Keratinocyte (primary cell): ENCODE results near the gene TNNT1. TPM values are rescaled to one million over a fixed set of nuclear protein-coding genes. Genes with fewer than 3 reads are reported as not detected.

ENCODE experiments used
- DNase-seq: peaks from one replicate; pipeline ENCODE4 v3.0.0-alpha.2; 2011; ENCODE audit warnings: low read depth, missing footprints, low spot score
- FAIRE-seq: peaks from 2 replicates; lab custom pipeline; 2011; peaks lifted over from hg19 to GRCh38; lab: Jason Lieb, UNC
- H2AFZ ChIP-seq: 2 replicates; pipeline ENCODE4 v1.6.0; 2012; ENCODE audit warnings: low read length, control low read depth, inconsistent platforms; ENCODE audit not compliant: control insufficient read depth
- H3K27ac ChIP-seq: 2 replicates; pipeline ENCODE4 v1.5.1; 2011; ENCODE audit warnings: low read length; ENCODE audit not compliant: control insufficient read depth, insufficient read depth
- H3K27me3 ChIP-seq: 3 replicates; pipeline ENCODE4 v1.6.0; 2011; ENCODE audit warnings: low read length; ENCODE audit not compliant: control insufficient read depth, insufficient read depth; ENCODE audit errors: extremely low read depth
- H3K36me3 ChIP-seq, 2 experiments: 2 replicates in 1 of 2; 3 replicates in 1 of 2; pipeline ENCODE4 v1.5.1; 2011; ENCODE audit warnings: low read length in 2 of 2, mild to moderate bottlenecking in 1 of 2; ENCODE audit not compliant: control insufficient read depth in 2 of 2, insufficient read depth in 2 of 2; ENCODE audit errors: extremely low read depth in 1 of 2
- H3K4me1 ChIP-seq: 3 replicates; pipeline ENCODE4 v1.5.1; 2011; ENCODE audit warnings: low read length; ENCODE audit not compliant: control insufficient read depth, insufficient read depth; ENCODE audit errors: extremely low read depth
- H3K4me2 ChIP-seq: 3 replicates; pipeline ENCODE4 v1.6.0; 2011; ENCODE audit warnings: low read depth, low read length; ENCODE audit not compliant: control insufficient read depth, insufficient read depth; ENCODE audit errors: extremely low read depth
- H3K4me3 ChIP-seq, 3 experiments: fragments of 200-600 bp in 1 of 3; sonication (generic) in 1 of 3; 2 replicates in 2 of 3; 3 replicates in 1 of 3; pipeline ENCODE4 v1.5.1; 2011 to 2016; ENCODE audit warnings: low read length in 3 of 3, mild to moderate bottlenecking in 3 of 3, control low read depth in 2 of 3, inconsistent platforms in 1 of 3, low read depth in 1 of 3, mixed read lengths in 1 of 3, mixed run types in 1 of 3, moderate library complexity in 1 of 3; ENCODE audit not compliant: control insufficient read depth in 2 of 3, insufficient read depth in 2 of 3; ENCODE audit errors: extremely low read depth in 1 of 3
- H3K79me2 ChIP-seq: 2 replicates; pipeline ENCODE4 v1.6.0; 2012; ENCODE audit warnings: low read length; ENCODE audit not compliant: control insufficient read depth, insufficient read depth
- H3K9ac ChIP-seq: 3 replicates; pipeline ENCODE4 v1.6.0; 2011; ENCODE audit warnings: low read length; ENCODE audit not compliant: control insufficient read depth, insufficient read depth; ENCODE audit errors: extremely low read depth
- H3K9me1 ChIP-seq: 3 replicates; pipeline ENCODE4 v1.6.0; 2011; ENCODE audit warnings: low read length; ENCODE audit not compliant: control insufficient read depth, insufficient read depth; ENCODE audit errors: extremely low read depth
- H3K9me3 ChIP-seq: 2 replicates; pipeline ENCODE4 v1.5.1; 2012; ENCODE audit warnings: low read depth, low read length; ENCODE audit not compliant: control insufficient read depth
- H4K20me1 ChIP-seq: 3 replicates; pipeline ENCODE4 v1.6.0; 2011; ENCODE audit warnings: low read length; ENCODE audit not compliant: control insufficient read depth, insufficient read depth; ENCODE audit errors: extremely low read depth
- EZH2 ChIP-seq: IDR thresholded peaks from one replicate; pipeline ENCODE4 v1.6.1; 2012; ENCODE audit warnings: inconsistent platforms, mild to moderate bottlenecking, low read length, moderate library complexity
- dilution Hi-C: fragments of 300-500 bp; cut with MboI; formaldehyde crosslinking; loops from one replicate; pipeline ENCODE4 v1.7.0; 2020; ENCODE audit warnings: low sequenced_read_pairs; ENCODE audit not compliant: extremely low pct_ligation_motif_present
- polyA plus RNA-seq, 5 experiments: library from polyadenylated mRNA; depleted of rRNA in 3 of 5; stranded (reverse) in 3 of 5; stranded (forward) in 1 of 5; unstranded in 1 of 5; fragments of >200 nt; gene quantifications; 1 replicate in 1 of 5; 2 replicates in 3 of 5; 3 replicates in 1 of 5; pipeline versions ENCODE4 v1.2.1 to v1.2.3, GENCODE V29; 2011 to 2012; ENCODE audit warnings: missing spikeins in 2 of 5, low read depth in 1 of 5, low replicate concordance in 1 of 5
- TF ChIP-seq, protein P1 (sequence below), 3 experiments: IDR thresholded peaks in 1 of 3; conservative IDR thresholded peaks in 1 of 3; optimal IDR thresholded peaks in 1 of 3; 2 replicates in 2 of 3; 3 replicates in 1 of 3; pipeline versions ENCODE3 to v1.5.1; 2011; ENCODE audit warnings: low read length in 3 of 3, mild to moderate bottlenecking in 3 of 3, moderate library complexity in 2 of 3, control low read depth in 1 of 3, inconsistent platforms in 1 of 3; ENCODE audit not compliant: insufficient read depth in 2 of 3; ENCODE audit errors: extremely low read depth in 1 of 3

Gene TNNT1
- polyA plus RNA-seq, 1 donor (not counting 4 experiments of a cell fraction or from before 2014, with no cell fraction given) = 99.6 TPM

GRCh38 chr19:55141696-55142095 is 7.3 kb downstream of the TNNT1 start:
- Histone ChIP-seq H3K4me3 (no peak overlapping the region), H3K9me1 (no peaks in the 10 kb centered on the region), H3K9ac (no peak overlapping the region), H3K27ac (no peak overlapping the region), H4K20me1 (no peaks in the 10 kb centered on the region), H3K4me1 (peaks cover 2% of the 10 kb centered on the region), H3K9me3 (no peaks in the 10 kb centered on the region), H3K4me2 (no peak overlapping the region), H3K79me2 (no peaks in the 10 kb centered on the region), H3K36me3 (no peaks in the 10 kb centered on the region), H2AFZ (no peak overlapping the region), H3K27me3 (no peaks in the 10 kb centered on the region)
- dilution Hi-C loops = no loop called here
- DNase-seq (no peak), FAIRE-seq (no peak)
- TF ChIP-seq, protein P1, sequence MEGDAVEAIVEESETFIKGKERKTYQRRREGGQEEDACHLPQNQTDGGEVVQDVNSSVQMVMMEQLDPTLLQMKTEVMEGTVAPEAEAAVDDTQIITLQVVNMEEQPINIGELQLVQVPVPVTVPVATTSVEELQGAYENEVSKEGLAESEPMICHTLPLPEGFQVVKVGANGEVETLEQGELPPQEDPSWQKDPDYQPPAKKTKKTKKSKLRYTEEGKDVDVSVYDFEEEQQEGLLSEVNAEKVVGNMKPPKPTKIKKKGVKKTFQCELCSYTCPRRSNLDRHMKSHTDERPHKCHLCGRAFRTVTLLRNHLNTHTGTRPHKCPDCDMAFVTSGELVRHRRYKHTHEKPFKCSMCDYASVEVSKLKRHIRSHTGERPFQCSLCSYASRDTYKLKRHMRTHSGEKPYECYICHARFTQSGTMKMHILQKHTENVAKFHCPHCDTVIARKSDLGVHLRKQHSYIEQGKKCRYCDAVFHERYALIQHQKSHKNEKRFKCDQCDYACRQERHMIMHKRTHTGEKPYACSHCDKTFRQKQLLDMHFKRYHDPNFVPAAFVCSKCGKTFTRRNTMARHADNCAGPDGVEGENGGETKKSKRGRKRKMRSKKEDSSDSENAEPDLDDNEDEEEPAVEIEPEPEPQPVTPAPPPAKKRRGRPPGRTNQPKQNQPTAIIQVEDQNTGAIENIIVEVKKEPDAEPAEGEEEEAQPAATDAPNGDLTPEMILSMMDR (optimal IDR thresholded peaks at IDR 0.05 in 1 of 3, IDR thresholded peaks at IDR 0.05 in 1 of 3, conservative IDR thresholded peaks at IDR 0.05 in 1 of 3; ENCODE audit: extremely low read depth in 1 of 3, insufficient read depth in 2 of 3, low read length in 3 of 3) = no peak
- TF ChIP-seq EZH2 = no peak

DNA sequence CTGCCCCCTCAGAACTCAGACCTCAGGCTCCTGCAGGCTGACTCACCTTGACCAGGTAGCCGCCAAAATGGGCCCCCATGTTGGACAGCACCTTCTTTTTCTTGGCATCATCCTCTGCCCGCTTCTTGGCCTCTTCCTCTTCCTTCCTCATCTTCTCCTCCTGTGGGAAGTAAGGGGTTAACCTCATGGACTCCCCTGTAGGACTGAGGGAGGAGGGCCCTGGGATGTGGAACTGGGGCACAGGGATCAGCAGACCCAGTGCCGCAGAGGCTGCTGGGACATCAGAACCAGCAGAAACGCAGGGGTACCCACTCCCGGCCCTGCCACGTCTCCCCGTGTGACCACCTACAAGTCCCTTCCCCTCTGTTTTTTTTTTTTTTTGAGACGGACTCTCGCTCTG is 11.1 kb downstream of the TNNT1 start:
- TF ChIP-seq, protein P1 (optimal IDR thresholded peaks at IDR 0.05 in 1 of 3, IDR thresholded peaks at IDR 0.05 in 1 of 3, conservative IDR thresholded peaks at IDR 0.05 in 1 of 3; ENCODE audit: extremely low read depth in 1 of 3, insufficient read depth in 2 of 3, low read length in 3 of 3) = no peak
- dilution Hi-C loops = no loop called here
- H3K79me2 ChIP-seq = no peaks in the 10 kb centered on the region
- H2AFZ ChIP-seq = no peak overlapping the region
- no peak overlapping the region for H3K27ac ChIP-seq
- no peaks in the 10 kb centered on the region for H4K20me1 ChIP-seq
- no peaks in the 10 kb centered on the region for H3K4me1 ChIP-seq
- H3K36me3 ChIP-seq = peaks cover 0 to 13% of the 10 kb centered on the region in 2 experiments
- DNase-seq (no peak), FAIRE-seq (no peak)
- no peaks in the 10 kb centered on the region for H3K27me3 ChIP-seq
- H3K9me3 ChIP-seq = no peaks in the 10 kb centered on the region
- H3K4me3 ChIP-seq = no peak overlapping the region
- H3K4me2 ChIP-seq = no peak overlapping the region
- H3K9me1 ChIP-seq = no peaks in the 10 kb centered on the region
- no peak overlapping the region for H3K9ac ChIP-seq
